Measurements from ENCODE around the gene THSD7A. TPM values are rescaled to one million over a fixed set of nuclear protein-coding genes. Genes with fewer than 3 reads are reported as not detected.
A peak's percentile ranks its signal among the peaks of the same experiment; 100 is the strongest.

The THSD7A gene
- total RNA-seq, 1 experiment from 2014 or later = 4.0 TPM

DNA sequence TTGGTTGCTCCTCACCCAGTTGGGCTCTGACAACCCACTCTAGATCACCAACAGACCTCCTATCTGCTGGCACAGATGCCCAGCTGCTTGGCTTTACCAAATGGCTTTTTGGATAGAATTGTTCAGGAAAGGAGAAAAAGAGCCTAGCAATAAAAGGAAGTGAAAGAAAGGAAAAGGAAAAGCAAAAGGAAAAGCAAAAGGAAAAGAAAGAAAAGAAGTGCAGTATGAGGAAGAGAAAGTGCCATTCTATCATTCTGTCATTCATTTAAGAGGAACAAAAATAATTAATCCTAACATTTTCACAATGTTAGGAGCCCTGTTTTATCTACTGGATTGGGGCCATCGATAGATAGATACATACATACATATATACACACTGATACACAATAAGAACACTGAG, 353.6 kb downstream of the THSD7A start:
- CTCF ChIA-PET = no interaction called here
- H3K27ac ChIP-seq = no peak overlapping the region
- no peaks in the 10 kb centered on the region for H3K79me2 ChIP-seq (ENCODE audit: low read depth)
- DNase-seq = no peak
- no peak for TF ChIP-seq EZH2 (IDR thresholded peaks at IDR 0.05; ENCODE audit: low read depth)
- TF ChIP-seq, protein P1, sequence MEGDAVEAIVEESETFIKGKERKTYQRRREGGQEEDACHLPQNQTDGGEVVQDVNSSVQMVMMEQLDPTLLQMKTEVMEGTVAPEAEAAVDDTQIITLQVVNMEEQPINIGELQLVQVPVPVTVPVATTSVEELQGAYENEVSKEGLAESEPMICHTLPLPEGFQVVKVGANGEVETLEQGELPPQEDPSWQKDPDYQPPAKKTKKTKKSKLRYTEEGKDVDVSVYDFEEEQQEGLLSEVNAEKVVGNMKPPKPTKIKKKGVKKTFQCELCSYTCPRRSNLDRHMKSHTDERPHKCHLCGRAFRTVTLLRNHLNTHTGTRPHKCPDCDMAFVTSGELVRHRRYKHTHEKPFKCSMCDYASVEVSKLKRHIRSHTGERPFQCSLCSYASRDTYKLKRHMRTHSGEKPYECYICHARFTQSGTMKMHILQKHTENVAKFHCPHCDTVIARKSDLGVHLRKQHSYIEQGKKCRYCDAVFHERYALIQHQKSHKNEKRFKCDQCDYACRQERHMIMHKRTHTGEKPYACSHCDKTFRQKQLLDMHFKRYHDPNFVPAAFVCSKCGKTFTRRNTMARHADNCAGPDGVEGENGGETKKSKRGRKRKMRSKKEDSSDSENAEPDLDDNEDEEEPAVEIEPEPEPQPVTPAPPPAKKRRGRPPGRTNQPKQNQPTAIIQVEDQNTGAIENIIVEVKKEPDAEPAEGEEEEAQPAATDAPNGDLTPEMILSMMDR (conservative IDR thresholded peaks at IDR 0.05) = no peak
- no peaks in the 10 kb centered on the region for H3K4me1 ChIP-seq (replicated peaks; ENCODE audit: insufficient read depth)
- POLR2A ChIA-PET (ENCODE audit: unreplicated experiment) = no interaction called here
- H3K36me3 ChIP-seq (ENCODE audit: low read depth) = no peaks in the 10 kb centered on the region
- BruUV-seq (replicated peaks) = no TSS peak
- no peak overlapping the region for H3K4me3 ChIP-seq
- intact Hi-C loops (cut with micrococcal nuclease; ENCODE audit: unreplicated experiment) = no loop called here
- no peaks in the 10 kb centered on the region for H3K9me3 ChIP-seq (ENCODE audit: insufficient read depth, low read depth)
- no peak overlapping the region for H2AFZ ChIP-seq
- H3K9me2 ChIP-seq (ENCODE audit: insufficient read depth) = no peaks in the 10 kb centered on the region; the same call in 1 of the 2 replicates
- H4K20me1 ChIP-seq (ENCODE audit: insufficient read depth) = no peaks in the 10 kb centered on the region
- H3K27me3 ChIP-seq (ENCODE audit: insufficient read depth, low read depth) = no peaks in the 10 kb centered on the region
- H3F3A ChIP-seq (ENCODE audit: insufficient read depth, low read depth) = no peaks in the 10 kb centered on the region
- no peak overlapping the region for H3K4me2 ChIP-seq

DNA sequence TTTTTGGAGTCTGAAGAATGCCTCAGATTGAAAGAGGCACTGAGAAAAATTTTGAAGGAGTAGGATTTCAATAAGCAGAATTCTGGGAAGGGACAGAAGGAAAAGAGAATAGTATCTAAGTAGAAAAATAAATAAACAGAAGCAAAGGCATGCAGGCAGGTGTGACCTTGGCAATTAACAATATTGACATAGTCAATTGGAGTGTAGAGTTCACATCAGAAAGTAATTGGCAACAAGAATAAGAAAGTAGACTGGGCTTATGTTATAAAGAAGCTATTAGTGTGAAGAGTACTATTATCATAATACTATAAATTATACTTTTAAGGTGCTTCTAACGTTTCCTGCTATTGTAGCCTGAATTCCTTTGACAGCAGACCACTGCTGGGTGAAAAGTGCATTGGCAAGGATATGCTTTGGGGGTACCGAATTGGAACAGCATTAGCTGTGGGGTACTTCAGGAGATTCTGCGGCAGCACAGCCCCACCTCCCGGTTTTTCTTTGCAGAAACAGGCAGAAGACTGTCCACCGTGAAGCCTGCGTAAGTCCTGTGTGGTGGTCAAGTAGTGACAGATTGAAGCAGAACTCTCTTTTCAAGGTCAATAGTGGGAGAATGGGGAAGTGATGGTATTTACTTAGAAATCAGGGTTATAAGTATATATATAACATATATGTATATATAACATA, 357.0 kb downstream of the THSD7A start:
- no TSS peak for BruUV-seq (replicated peaks)
- intact Hi-C loops (cut with micrococcal nuclease; ENCODE audit: unreplicated experiment) = no loop called here
- Histone ChIP-seq H3K27me3 (ENCODE audit: insufficient read depth, low read depth) (no peaks in the 10 kb centered on the region), H3K4me3 (no peak overlapping the region), H3K4me1 (replicated peaks; ENCODE audit: insufficient read depth) (no peaks in the 10 kb centered on the region), H3K9me3 (ENCODE audit: insufficient read depth, low read depth) (no peaks in the 10 kb centered on the region), H2AFZ (no peak overlapping the region), H3K36me3 (ENCODE audit: low read depth) (no peaks in the 10 kb centered on the region), H3F3A (ENCODE audit: insufficient read depth, low read depth) (no peaks in the 10 kb centered on the region), H3K9me2 (ENCODE audit: insufficient read depth) (no peaks in the 10 kb centered on the region), H4K20me1 (ENCODE audit: insufficient read depth) (no peaks in the 10 kb centered on the region), H3K4me2 (no peak overlapping the region), H3K27ac (no peak overlapping the region), H3K79me2 (ENCODE audit: low read depth) (no peaks in the 10 kb centered on the region)
- ChIA-PET CTCF (no interaction called here), POLR2A (ENCODE audit: unreplicated experiment) (no interaction called here)
- TF ChIP-seq, protein P1 (conservative IDR thresholded peaks at IDR 0.05) = no peak
- TF ChIP-seq EZH2 (IDR thresholded peaks at IDR 0.05; ENCODE audit: low read depth) = no peak
- no peak for DNase-seq

DNA sequence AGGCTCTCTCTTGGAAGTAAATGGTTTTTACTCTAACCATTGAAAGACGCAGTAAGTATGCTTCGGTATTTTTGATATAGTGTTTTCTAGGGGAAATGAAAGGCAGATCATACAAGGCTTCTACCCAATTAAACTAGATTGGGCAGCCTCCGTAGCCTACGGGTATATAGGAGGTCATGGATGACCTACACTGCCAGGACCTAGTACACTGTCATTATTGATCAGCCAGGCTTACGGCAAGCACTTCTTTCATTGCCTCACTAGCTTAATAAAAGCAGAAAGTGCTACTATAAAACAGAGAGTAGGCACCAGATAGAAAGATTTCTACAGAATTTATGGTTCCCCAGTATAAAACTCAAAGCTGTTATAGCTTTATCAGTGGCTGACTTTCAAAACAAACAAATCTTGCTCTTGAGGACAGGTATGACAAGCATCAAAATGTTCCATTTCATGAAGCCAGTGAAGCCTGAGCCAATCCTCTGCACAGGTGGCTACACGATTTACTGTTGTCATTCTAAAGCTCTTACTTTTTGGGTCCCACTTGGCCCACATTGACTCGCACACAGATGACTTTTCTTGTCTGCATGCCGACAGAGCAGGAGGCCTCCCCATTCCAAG, 358.1 kb downstream of the THSD7A start:
- ChIA-PET CTCF (no interaction called here), POLR2A (ENCODE audit: unreplicated experiment) (no interaction called here)
- BruUV-seq (replicated peaks) = no TSS peak
- H3K79me2 ChIP-seq (ENCODE audit: low read depth) = no peaks in the 10 kb centered on the region
- H3K9me2 ChIP-seq (ENCODE audit: insufficient read depth) = no peaks in the 10 kb centered on the region
- TF ChIP-seq, protein P1 (conservative IDR thresholded peaks at IDR 0.05) = no peak
- no peak for TF ChIP-seq EZH2 (IDR thresholded peaks at IDR 0.05; ENCODE audit: low read depth)
- no peaks in the 10 kb centered on the region for H3K9me3 ChIP-seq (ENCODE audit: insufficient read depth, low read depth)
- no peaks in the 10 kb centered on the region for H3K4me1 ChIP-seq (replicated peaks; ENCODE audit: insufficient read depth)
- 0 out of 2 replicates have a peak overlapping the region, but pooled peaks have one; percentile 39 for H2AFZ ChIP-seq
- no peaks in the 10 kb centered on the region for H4K20me1 ChIP-seq (ENCODE audit: insufficient read depth)
- H3K4me2 ChIP-seq = no peak overlapping the region
- intact Hi-C loops (cut with micrococcal nuclease; ENCODE audit: unreplicated experiment) = no loop called here
- no peaks in the 10 kb centered on the region for H3F3A ChIP-seq (ENCODE audit: insufficient read depth, low read depth)
- H3K4me3 ChIP-seq = no peak overlapping the region
- no peaks in the 10 kb centered on the region for H3K27me3 ChIP-seq (ENCODE audit: insufficient read depth, low read depth)
- H3K27ac ChIP-seq = no peak overlapping the region
- DNase-seq = no peak
- H3K36me3 ChIP-seq (ENCODE audit: low read depth) = no peaks in the 10 kb centered on the region
